Stimulated activated CD4-positive, alpha-beta T cell treated with anti-CD3 and anti-CD28 coated beads, TNF-alpha, amount 100 ng/mL, for 48 hours (primary cell): ENCODE measurements around the gene CACNA1D.

ENCODE experiments used
- DNase-seq, 3 donors: peaks; one replicate each; pipeline ENCODE4 v3.0.0-alpha.2; 2020; ENCODE audit warnings: low read depth in 3 of 3

Gene CACNA1D

GRCh38 chr3:53750253-53751210 is 256.1 kb downstream of the CACNA1D start:
- DNase-seq, result no peak

DNA sequence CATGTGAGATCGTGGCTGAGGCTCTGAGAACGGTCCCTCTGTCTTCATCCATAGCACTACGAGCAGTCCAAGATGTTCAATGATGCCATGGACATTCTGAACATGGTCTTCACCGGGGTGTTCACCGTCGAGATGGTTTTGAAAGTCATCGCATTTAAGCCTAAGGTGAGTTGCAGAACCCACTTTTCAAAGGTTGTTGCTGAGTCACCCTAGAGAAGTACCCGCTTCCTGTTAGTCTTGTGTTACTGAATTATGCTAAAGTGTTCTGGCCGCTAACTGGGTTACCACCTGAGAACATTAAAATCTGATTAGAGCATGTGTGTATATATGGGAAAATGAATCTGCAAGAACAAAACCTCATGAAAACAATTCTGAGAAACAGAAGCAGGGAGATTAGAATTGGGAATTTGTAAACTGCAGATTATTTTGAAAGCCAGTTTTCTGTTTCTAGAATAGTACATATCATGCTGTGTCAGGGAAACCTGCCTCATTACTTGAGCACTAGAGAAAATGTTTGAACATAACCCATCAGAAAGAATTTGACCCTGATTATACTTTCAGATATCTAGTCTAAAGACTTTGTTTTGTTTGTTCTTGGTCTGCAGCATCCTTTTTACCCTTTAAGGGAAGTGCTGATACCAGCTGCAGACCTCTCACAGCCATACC is 259.2 kb downstream of the CACNA1D start:
- DNase-seq, result peak in 1 of 3 donors; percentile 1

DNA sequence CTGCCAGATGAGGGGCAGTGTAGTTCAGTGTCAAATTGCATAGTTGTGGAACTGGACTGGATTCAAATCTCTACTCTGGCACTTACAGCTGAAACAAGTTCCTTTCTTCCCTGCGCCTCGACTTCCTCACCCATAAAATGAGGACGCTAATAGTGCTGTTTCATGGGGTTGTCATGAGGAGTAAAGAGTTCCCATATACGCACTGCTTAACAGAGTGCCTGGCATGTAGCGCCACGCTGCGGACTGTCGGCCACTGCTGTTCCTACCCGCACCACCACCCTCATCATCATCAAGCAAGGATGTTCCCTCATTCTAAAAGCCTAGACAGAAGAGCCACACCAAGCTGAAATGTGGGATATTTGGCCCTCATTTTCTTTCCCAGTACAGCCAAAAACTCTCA is 259.9 kb downstream of the CACNA1D start:
- DNase-seq, result no peak

DNA sequence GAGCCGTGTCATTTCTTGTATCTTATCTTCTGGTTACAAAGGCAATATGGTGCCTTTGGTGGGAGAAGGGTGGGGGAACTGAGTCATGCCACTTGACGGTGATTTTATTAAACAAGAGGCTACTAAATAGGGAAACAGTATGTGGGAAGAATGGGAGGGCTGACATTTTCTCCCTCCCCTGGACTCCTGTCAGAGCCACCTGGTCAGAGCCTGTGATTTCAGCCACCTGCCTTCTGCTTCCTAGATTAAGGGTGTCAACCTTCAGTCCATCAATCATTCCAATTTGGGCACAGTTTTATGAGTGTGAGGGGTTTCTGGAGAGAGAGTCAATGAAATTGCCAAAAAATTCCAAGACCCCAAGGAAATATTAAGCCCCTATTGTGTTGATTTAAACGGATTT is 264.4 kb downstream of the CACNA1D start:
- DNase-seq, result no peak

DNA sequence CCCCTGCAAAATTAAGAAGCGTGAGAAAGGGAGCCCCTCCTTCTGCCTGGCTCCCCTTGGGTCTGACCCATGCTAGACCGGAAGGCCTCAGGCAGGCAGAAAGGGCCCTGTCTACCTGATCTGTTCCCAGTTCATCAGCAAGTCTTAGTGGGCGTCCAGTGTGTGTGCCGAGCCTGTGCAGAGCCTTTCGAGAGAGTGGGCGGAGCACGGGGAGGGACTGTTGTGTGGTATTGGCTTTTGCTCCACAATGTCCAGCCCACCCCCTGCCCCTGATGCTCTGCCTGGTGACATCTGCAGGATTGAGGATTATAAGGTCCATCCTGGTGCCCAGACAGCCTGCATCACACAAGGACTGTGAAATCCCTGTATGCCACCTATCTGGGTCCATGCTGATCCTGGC is 268.9 kb downstream of the CACNA1D start:
- DNase-seq, result no peak

GRCh38 chr3:53764026-53764775 is 269.8 kb downstream of the CACNA1D start:
- no peak for DNase-seq

DNA sequence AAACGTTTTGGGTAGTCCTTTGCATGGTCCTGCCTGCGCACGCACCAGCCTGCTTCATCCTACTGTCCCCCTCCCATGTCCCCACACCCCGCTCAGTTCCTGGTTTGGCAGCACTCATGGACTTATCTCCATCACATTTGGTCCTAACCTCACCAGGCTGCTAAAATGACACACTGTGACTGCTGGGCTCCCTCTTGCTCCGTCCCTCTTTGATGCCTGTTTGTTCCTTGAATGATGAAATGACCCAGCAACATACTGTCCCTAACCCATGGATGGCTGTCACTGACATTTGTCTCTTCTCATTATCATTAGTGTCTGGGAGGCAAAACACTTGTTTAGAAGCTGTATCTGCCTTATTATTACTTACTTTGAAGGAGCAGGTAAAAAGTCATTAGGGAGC is 271.3 kb downstream of the CACNA1D start:
- DNase-seq, result no peak

DNA sequence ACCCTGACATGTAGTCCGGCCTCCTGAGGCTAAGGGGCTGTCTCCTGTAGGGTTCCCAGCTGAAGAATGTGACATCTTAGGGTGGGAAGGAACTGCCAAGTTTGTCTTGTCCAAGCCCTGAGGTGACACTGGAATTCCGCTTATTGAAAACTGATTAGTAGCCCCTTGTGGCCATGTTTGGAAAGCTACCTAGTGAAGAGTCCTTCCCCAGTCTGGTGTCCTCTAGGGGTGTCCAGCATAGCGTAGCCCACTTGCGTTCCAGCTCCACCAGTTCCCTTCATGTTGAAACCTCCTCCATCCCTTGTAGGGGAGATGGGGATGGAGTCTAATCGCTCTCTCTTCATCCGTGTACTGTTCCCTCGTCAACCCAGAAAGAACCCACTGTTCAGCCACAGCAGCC is 272.3 kb downstream of the CACNA1D start:
- no peak for DNase-seq

DNA sequence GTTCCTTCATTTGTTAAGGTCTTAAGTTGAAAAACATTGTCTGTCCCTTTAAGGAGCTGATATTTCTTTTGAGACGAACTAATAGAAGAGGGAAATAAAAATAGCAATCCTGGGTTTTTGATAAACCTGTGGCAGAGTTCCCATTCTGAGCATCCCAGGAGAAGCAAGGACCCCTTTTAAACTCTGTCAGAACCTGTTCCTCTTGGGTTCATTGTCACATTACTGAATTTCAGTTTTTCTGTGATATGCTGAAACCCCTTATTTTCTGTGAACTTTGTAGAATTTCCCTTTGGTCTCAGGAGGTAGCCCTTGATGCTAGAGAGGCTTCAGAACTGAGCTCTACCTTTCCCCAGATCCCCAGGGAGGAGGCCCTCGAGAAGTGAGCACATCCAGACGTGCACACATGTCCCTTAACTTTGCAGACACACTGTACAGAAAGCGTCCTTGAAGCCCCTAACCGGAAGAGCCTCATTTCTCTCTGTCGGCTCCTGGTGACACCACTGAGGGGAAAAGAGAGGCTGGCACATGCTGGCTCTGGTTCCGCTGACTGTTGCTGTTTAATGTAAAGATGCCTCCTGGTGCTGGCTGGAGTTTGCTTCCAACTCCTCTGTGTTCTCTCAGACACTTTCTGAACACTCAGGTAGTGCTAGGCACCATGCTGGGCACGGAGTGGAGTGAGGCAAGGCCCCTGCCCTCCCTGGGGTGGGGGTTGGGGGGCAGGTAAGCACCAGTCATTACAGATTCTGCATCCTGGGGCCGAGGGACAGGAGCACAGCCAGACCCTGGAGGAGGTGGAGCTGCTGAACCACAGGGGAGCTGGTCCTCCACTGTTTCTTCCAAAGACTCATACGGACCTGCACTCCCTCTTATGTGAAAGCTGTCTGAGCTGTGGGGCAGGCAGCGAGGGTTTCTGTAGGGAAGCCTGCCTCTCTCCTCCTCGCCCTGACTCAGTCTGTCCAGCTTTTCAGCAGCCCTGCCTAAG is 274.4 kb downstream of the CACNA1D start:
- DNase-seq, result no peak

DNA sequence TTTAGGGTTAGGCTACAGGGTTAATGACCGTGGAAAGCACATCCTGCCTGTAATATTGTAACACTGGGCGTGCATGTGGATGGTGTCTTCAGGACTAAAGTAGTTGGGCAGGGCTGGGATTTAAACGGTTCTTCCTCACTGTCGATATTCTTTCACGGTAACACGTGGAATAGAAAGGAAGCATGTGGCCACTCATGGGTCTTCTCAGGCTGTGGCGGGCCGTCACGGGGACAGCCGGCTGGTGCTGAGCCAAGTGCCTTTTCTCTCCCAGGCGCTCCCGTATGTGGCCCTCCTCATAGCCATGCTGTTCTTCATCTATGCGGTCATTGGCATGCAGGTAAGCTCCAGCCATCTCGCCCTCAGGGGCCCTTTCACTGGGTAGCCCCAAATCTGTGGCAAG is 278.2 kb downstream of the CACNA1D start:
- no peak for DNase-seq

DNA sequence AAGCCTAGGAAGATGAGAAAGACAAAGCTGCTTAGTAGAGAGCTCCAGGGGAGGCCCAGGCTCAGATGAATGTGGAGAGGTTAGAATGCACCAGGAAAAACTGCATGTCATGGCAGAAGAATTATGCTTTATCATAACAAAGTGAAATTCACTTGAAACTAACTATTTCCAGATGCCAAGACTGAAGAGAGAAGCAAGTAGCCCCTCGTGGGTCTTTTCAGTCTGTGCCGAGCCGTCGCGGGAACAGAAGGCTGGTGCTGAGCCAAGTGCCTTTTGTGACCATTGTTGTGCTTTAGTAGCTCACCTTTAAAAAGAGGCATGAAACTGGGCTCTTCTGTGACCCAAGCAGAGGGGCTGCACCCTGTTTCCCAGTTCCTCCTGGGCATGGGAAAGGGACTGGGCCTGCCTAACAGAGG is 278.6 kb downstream of the CACNA1D start:
- DNase-seq, result no peak

- no peak for DNase-seq
Measured at GRCh38 chr3:53773611-53774368, 279.4 kb downstream of the CACNA1D start.

- DNase-seq, result no peak
Measured at GRCh38 chr3:53774414-53774813, 280.0 kb downstream of the CACNA1D start.

DNA sequence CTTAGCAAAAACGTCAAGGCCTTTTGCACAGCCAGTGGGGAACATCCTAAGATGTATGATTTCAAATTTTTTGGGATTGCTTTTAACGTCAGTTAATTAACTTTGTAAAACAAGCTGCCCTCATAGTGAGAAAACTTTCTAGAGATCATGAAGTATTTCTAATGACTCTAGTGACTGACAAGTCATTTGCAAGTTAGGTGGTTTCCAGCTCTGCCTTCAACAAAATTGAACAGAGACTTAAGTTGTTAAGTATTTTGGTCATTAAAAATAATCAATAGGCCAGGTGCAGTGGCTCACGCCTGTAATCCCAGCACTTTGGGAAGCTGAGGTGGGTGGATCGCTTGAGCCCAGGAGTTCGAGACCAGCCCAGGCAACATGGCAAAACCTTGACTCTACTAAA is 280.6 kb downstream of the CACNA1D start:
- no peak for DNase-seq

DNA sequence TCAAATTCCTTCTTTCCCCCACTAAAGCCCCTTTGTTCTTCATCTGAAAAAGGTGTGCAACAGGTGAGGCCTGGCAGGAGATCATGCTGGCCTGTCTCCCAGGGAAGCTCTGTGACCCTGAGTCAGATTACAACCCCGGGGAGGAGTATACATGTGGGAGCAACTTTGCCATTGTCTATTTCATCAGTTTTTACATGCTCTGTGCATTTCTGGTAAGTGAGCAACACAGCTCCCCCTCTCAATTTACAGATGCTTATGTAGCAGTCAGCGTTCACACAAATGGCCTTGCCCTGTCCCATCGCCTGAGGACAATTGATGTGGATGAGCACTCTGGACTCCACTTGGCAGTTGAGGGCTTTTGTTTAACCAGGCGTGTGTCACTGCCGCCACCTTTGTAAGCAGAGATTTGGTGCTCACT is 281.4 kb downstream of the CACNA1D start:
- DNase-seq, result no peak

DNA sequence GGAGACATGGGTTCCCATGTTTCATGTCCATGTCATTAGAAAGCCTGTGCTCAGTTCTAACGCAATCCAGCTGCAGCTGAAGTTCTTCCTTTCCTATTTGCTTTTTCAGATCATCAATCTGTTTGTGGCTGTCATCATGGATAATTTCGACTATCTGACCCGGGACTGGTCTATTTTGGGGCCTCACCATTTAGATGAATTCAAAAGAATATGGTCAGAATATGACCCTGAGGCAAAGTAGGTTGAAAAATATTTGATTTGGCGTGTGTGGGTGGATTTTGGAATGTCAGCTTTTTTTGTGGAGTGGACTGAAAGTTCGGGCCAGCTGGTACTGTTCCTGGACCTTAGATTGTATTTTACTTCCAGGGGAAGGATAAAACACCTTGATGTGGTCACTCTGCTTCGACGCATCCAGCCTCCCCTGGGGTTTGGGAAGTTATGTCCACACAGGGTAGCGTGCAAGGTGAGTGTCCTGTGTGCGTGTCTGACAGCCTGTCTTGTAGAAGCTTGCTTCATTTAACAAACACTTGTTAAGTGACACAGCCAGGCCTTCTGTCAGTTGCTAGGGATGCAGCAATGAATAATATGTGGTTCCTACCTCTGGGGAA is 282.2 kb downstream of the CACNA1D start:
- DNase-seq, result no peak

GRCh38 chr3:53777468-53777867 is 283.1 kb downstream of the CACNA1D start:
- no peak for DNase-seq

- DNase-seq, result no peak
Measured at GRCh38 chr3:53778153-53778552, 283.7 kb downstream of the CACNA1D start.

DNA sequence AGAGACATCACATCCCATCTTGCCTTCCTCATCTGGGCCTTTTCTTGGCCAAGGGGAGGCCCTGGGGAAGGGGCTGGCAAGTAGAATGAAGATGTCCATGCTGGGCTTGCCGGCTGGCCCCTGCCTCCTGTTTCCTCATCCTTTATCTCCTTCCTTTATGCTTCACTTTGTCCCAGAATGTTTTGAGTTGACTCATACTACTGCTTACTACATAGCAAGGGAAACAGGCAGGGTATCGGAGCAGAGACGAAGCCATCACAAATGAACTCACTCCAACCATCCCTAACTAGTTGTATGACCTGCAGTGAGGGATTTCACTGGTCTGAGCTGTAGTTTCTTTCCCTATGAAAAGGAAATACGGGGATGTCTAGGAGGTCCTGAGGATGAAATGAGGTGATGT is 285.8 kb downstream of the CACNA1D start:
- no peak for DNase-seq

DNA sequence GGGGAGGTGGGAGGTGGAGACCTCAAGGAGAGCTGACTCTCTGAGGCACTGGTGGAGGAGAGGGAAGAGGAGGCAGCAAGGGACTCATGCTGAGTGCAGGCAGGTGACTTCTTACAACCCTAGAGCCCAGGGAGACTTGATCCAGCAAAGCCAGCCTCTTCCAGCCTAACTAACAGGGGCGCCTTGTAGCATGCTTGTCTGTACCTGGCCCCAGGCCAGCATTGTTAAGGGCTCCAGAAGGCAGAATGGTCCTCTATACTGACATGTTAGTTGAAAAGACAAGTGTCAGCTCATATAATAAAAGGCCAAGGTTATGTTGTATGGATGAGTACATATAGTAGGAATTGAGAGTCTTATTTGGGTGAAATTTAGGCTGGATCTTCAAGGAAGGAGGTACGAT is 286.4 kb downstream of the CACNA1D start:
- no peak for DNase-seq
